Activated CD4-positive, alpha-beta T cell treated with anti-CD3 and anti-CD28 coated beads, Interleukin-2, amount 50 U/mL, for 16 hours (primary cell): ENCODE results near the gene DNPEP.

Experiments used
- DNase-seq: peaks from one replicate; pipeline ENCODE4 v3.0.0-alpha.2; 2020

Gene DNPEP

DNA sequence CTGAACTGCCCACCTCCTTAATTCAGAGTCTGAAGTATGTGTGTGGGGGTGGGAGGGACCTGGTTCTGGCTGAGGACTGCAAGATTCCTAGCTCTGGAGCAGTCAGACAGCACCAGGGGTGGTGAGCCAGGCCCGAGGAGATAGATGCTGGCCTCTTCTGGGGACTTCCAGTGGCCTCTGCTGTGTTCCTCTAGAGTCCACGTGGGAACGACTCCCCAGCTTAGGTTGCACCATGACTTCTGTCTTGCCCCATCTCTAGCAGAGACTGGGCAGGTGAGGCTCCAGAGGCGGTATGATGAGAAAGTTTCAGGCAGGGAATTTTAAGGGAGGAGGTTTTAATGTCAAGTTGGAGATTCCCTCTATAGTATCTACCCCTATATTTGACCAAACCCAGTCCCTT is 33.1 kb downstream of the DNPEP start:
- DNase-seq = no peak

DNA sequence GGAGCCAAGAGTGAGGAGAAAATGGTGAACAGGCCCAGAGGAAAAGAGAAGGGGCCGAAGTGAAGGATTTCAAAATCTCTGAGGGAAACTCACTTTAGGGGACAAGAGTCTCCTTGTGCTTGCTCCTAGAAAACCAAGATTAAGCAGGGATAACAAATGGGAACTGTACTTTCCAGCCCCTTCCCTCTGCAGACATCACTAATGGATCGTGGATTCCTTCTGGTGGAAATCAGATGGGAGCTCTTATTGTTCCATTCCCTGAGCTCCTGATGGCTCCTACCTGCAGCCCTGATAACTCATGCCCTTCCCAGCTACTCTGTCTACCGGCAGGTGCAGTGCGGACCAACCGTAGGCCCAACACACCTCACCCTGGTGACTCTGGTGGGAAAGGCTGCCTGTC is 34.6 kb downstream of the DNPEP start:
- DNase-seq = no peak

DNA sequence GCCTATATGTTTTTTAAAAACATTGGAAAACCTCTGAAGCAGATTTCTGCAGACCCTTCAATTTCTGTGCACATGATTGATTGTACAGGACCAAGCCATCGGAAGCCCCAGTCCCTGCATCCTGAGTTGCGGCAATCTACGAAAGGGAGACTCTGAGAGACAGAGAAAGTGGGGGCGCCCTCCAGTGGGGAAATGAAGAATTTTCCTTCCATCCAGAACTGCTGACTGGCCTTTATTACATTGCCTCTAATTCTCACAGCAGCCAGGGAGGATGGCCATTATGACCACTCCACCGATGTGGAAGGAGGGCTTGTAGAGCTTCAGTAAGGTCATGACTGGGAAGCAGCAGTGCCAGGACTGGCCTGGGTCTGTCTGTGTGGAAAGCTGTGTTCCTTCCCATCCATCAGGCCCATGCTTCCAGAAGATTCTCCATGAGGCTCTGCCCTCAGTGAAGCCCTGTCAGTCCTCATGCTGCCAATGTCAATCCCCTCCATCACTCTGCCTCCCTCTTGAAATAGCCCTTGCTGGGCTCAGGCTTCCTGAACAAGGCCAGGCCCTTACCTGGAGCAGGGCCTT is 35.2 kb downstream of the DNPEP start:
- DNase-seq = peak; percentile 63

GRCh38 chr2:219350710-219351221 is 36.9 kb downstream of the DNPEP start:
- DNase-seq = no peak

DNA sequence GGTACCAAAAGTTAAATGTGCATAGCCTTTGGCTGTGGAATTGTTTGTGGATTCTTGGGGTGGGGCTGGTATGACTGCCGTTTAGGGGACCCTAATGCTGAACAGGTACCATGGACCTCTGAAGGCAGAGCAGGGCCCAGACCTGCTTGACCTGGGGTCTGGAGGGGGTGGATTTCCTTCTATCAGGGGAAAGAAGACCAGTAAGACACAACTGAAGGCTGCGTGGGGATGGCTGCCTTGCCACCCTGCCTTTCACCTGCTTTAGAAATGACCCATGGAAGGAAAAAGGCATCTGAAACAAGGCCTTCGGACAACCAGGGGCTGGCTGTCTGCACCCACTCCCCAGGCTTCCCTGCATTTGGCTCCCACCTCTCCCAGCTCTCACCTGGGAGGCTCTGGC is 37.5 kb downstream of the DNPEP start:
- no peak for DNase-seq

DNA sequence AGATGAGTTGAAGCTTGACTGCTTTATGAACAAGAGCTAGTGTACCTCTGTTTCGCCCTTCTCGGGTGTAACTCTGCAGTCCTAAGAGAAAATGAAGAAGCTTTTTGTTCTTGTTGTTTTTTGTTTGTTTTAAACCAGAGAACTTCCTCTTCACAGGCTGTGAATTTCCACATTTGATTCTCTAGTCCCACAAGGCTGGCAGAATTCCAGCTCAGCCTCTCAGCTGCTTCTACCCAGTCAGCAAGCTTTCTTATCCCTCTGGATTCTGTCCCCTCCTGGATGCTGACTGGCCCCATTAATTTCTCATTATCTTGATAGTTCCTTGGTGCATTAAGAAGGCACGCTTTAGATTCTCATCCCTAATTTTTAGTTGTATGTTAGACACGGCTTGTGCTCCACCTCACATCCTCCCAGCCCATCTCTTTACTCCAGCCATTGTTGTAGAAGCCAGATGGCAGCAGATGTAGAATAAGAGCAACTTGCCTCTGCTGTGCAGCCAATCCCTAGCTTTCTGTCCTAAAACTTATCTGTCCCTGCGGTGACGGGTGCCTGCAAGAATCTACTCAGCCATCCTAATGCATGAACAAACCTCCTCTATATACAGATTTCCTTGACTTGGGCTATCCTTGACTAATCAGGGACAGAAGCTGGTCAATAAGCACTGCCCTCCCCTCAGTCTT is 42.8 kb downstream of the DNPEP start:
- no peak for DNase-seq

- no peak for DNase-seq
Measured at GRCh38 chr2:219335373-219335786, 52.3 kb downstream of the DNPEP start.

DNA sequence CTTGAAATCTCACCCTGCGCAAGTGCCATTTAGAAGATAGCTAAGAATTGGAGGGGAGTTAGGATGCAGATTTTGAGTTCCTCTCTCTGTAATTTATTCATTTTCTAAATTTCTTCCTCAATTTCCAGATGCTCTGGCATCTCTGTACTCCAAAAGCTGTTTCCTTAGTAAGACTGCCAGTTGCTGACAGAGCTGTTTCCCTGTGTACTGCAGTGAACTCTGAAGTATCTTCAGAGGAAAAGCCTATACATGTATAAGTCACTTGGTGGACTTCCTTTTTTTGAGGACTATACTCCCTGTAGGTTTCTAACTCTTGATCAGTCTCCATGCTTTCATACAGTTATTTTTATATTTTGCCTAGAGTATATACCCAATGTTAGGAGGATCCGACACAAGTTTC is 53.6 kb downstream of the DNPEP start:
- no peak for DNase-seq

DNA sequence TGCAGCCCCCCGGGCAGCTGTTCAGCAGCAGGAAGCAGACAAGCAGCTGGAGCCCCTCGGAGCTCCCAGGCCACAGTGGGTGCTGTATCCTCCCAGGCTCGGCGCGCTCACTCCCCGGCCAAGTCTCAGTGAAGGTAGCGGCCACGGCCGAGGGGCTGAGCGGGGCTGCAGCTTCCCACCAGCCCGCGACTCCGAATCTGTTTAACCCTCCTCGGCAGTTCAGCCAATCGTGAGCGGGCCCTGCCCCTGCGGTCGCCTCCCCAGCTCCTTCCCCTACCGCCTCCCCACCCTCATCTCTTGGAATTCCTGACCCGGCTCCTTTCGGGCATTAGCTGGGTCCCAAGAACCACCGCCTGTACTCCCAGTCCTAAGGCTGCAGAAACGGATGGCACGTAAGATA is 55.2 kb downstream of the DNPEP start, which contains the start of gene RESP18:
RESP18 (minus strand) TSS at position 203 of the 400 bp plus-strand sequence.
- DNase-seq = no peak

DNA sequence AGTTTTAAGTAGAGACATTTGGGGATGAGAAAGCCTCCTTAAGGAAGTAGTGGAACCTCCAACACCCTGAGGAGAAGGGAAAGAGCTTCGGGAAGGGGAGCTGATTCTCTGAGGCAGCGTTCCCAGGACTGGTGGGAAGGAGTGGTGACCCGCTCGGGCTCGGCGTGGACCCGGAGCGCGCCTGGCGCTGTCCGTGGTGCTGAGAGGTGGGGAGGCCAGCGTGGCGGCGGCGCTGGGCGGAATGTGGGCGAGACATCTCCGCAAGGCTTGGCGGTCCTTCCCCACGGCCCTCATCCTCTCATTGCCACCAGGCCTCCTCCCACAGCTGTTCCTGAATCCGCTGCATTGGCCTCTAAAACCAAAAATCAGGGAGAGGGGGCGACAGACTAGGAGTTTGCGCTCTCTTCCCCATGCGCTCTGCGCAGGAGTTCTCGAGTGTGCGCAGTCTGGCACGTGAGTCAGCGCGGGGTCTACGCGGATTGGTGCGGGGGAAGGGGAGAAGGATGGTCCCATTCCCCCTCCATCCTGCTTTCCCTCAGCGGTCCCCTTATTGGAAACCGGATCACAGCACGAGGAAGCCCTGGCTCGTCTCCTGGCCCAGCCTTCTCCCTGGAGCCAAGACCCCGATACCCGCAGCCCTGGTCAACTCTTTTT is 56.0 kb downstream of the DNPEP start:
- peak; percentile 2 for DNase-seq

- no peak for DNase-seq
Measured at GRCh38 chr2:219327719-219328118, 60.0 kb downstream of the DNPEP start.

- DNase-seq = no peak
Measured at GRCh38 chr2:219325657-219326315, 61.9 kb downstream of the DNPEP start.

GRCh38 chr2:219325136-219325535 is 62.6 kb downstream of the DNPEP start:
- no peak for DNase-seq

- DNase-seq = no peak
Measured at GRCh38 chr2:219323434-219323833, 64.3 kb downstream of the DNPEP start.
